Measurements from ENCODE around the gene ARHGAP8.
"Not testable (repeated sequence)": the region's sequence is repeated elsewhere in the genome, so short reads cannot be mapped to it uniquely, and the experiment has no call there.

The ARHGAP8 gene

GRCh38 chr22:44738347-44738715 lies 14.0 kb upstream of the ARHGAP8 start:
- no peaks in the 10 kb centered on the region for H3K36me3 ChIP-seq (replicated peaks in 1 of 2; ENCODE audit: control insufficient read depth in 2 of 2, insufficient read depth in 2 of 2, low read length in 2 of 2)
- H3K27ac ChIP-seq (replicated peaks; ENCODE audit: low read length) = no peak overlapping the region
- H3K4me1 ChIP-seq (ENCODE audit: control insufficient read depth in 2 of 2, insufficient read depth in 1 of 2, low read depth in 1 of 2, low read length in 2 of 2) = peaks cover 0 to 11% of the 10 kb centered on the region in 2 donors
- no peak overlapping the region for H3K4me2 ChIP-seq (ENCODE audit: insufficient read depth, low read length, poor library complexity, severe bottlenecking)
- H3K23ac ChIP-seq (ENCODE audit: low read depth, low read length, poor library complexity) = peak overlapping the region; percentile 85
- no peak overlapping the region for H3K4me3 ChIP-seq (ENCODE audit: low read length in 2 of 2)
- WGBS, 2 donors (ENCODE audit: extremely low coverage in 2 of 2, insufficient read length in 2 of 2, insufficient replicate concordance in 1 of 2) = no CpG with 5 or more reads among the region's 14 CpGs
- H4K8ac ChIP-seq (ENCODE audit: low read depth, low read length) = no peak overlapping the region
- no peak overlapping the region for H4K91ac ChIP-seq (ENCODE audit: low read depth, low read length, poor library complexity)
- H3K14ac ChIP-seq (ENCODE audit: low read length) = peak overlapping the region; percentile 56
- peak overlapping the region; percentile 90 for H2AK5ac ChIP-seq (ENCODE audit: low read depth, low read length)
- H3K79me1 ChIP-seq (ENCODE audit: low read depth, low read length) = peaks cover 2% of the 10 kb centered on the region
- H3K18ac ChIP-seq (ENCODE audit: low read length) = peak overlapping the region; percentile 87
- H2AFZ ChIP-seq (ENCODE audit: low read length) = no peak overlapping the region
- H3K9me3 ChIP-seq (replicated peaks in 1 of 2; ENCODE audit: control insufficient read depth in 2 of 2, insufficient read depth in 1 of 2, low read depth in 1 of 2, low read length in 2 of 2) = no peaks in the 10 kb centered on the region
- H3K9ac ChIP-seq (ENCODE audit: low read depth, low read length, poor library complexity) = no peak overlapping the region
- H2BK15ac ChIP-seq (ENCODE audit: low read length) = peak overlapping the region; percentile 89
- peak overlapping the region; percentile 41 for H2BK12ac ChIP-seq (ENCODE audit: low read length)
- H3K4ac ChIP-seq (ENCODE audit: low read length) = peak overlapping the region; percentile 76
- H3K27me3 ChIP-seq (ENCODE audit: control insufficient read depth in 3 of 3, insufficient read depth in 3 of 3, low read depth in 1 of 3, low read length in 3 of 3) = peaks cover 0 to 30% (median 0%) of the 10 kb centered on the region in 3 experiments
- no peak overlapping the region for H2BK120ac ChIP-seq (ENCODE audit: low read depth, low read length)
- no peak for DNase-seq (ENCODE audit: low spot score)
- no peak overlapping the region for H2BK5ac ChIP-seq (ENCODE audit: low read length)

GRCh38 chr22:44739024-44739423 lies 13.4 kb upstream of the ARHGAP8 start:
- Histone ChIP-seq H4K91ac (ENCODE audit: low read depth, low read length, poor library complexity) (no peak overlapping the region), H3K23ac (ENCODE audit: low read depth, low read length, poor library complexity) (peak overlapping the region; percentile 73), H3K4ac (ENCODE audit: low read length) (no peak overlapping the region), H3K36me3 (replicated peaks in 1 of 2; ENCODE audit: control insufficient read depth in 2 of 2, insufficient read depth in 2 of 2, low read length in 2 of 2) (no peaks in the 10 kb centered on the region), H2BK5ac (ENCODE audit: low read length) (no peak overlapping the region), H3K4me1 (ENCODE audit: control insufficient read depth in 2 of 2, insufficient read depth in 1 of 2, low read depth in 1 of 2, low read length in 2 of 2) (peaks cover 0 to 11% of the 10 kb centered on the region in 2 donors), H4K8ac (ENCODE audit: low read depth, low read length) (no peak overlapping the region), H3K18ac (ENCODE audit: low read length) (peak overlapping the region; percentile 64), H2BK15ac (ENCODE audit: low read length) (no peak overlapping the region), H3K9ac (ENCODE audit: low read depth, low read length, poor library complexity) (no peak overlapping the region), H2AFZ (ENCODE audit: low read length) (no peak overlapping the region), H2AK5ac (ENCODE audit: low read depth, low read length) (peak overlapping the region; percentile 56), H3K9me3 (replicated peaks in 1 of 2; ENCODE audit: control insufficient read depth in 2 of 2, insufficient read depth in 1 of 2, low read depth in 1 of 2, low read length in 2 of 2) (no peaks in the 10 kb centered on the region), H3K4me2 (ENCODE audit: insufficient read depth, low read length, poor library complexity, severe bottlenecking) (peak overlapping the region; percentile 11), H3K4me3 (ENCODE audit: low read length in 2 of 2) (no peak overlapping the region), H2BK120ac (ENCODE audit: low read depth, low read length) (no peak overlapping the region), H3K27me3 (ENCODE audit: control insufficient read depth in 3 of 3, insufficient read depth in 3 of 3, low read depth in 1 of 3, low read length in 3 of 3) (peaks cover 0 to 30% (median 0%) of the 10 kb centered on the region in 3 experiments), H3K79me1 (ENCODE audit: low read depth, low read length) (peaks cover 2% of the 10 kb centered on the region), H3K14ac (ENCODE audit: low read length) (no peak overlapping the region), H2BK12ac (ENCODE audit: low read length) (no peak overlapping the region), H3K27ac (replicated peaks; ENCODE audit: low read length) (no peak overlapping the region)
- no peak for DNase-seq (ENCODE audit: low spot score)
- WGBS, 2 donors (ENCODE audit: extremely low coverage in 2 of 2, insufficient read length in 2 of 2, insufficient replicate concordance in 1 of 2) = no CpG with 5 or more reads among the region's 5 CpGs

- not testable (repeated sequence) for H2BK5ac ChIP-seq (ENCODE audit: low read length); H2BK120ac ChIP-seq (ENCODE audit: low read depth, low read length)
- WGBS, 2 donors (ENCODE audit: extremely low coverage in 2 of 2, insufficient read length in 2 of 2, insufficient replicate concordance in 1 of 2) = no CpG with 5 or more reads among the region's 10 CpGs
Measured at GRCh38 chr22:44739666-44740065, 12.7 kb upstream of the ARHGAP8 start.

GRCh38 chr22:44740307-44740706 lies 12.1 kb upstream of the ARHGAP8 start:
- Histone ChIP-seq H3K23ac (ENCODE audit: low read depth, low read length, poor library complexity) (no peak overlapping the region), H3K27me3 (ENCODE audit: control insufficient read depth in 3 of 3, insufficient read depth in 3 of 3, low read depth in 1 of 3, low read length in 3 of 3) (peaks cover 0 to 22% (median 0%) of the 10 kb centered on the region in 3 experiments), H2AK5ac (ENCODE audit: low read depth, low read length) (peak overlapping the region; percentile 93), H2AFZ (ENCODE audit: low read length) (no peak overlapping the region), H4K8ac (ENCODE audit: low read depth, low read length) (no peak overlapping the region), H2BK15ac (ENCODE audit: low read length) (no peak overlapping the region), H3K27ac (replicated peaks; ENCODE audit: low read length) (no peak overlapping the region), H2BK5ac (ENCODE audit: low read length) (no peak overlapping the region), H3K4me2 (ENCODE audit: insufficient read depth, low read length, poor library complexity, severe bottlenecking) (no peak overlapping the region), H4K91ac (ENCODE audit: low read depth, low read length, poor library complexity) (no peak overlapping the region), H3K18ac (ENCODE audit: low read length) (peak overlapping the region; percentile 80), H3K36me3 (replicated peaks in 1 of 2; ENCODE audit: control insufficient read depth in 2 of 2, insufficient read depth in 2 of 2, low read length in 2 of 2) (no peaks in the 10 kb centered on the region), H3K4me3 (ENCODE audit: low read length in 2 of 2) (no peak overlapping the region), H3K4me1 (ENCODE audit: control insufficient read depth in 2 of 2, insufficient read depth in 1 of 2, low read depth in 1 of 2, low read length in 2 of 2) (peaks cover 0 to 9% of the 10 kb centered on the region in 2 donors), H3K9ac (ENCODE audit: low read depth, low read length, poor library complexity) (no peak overlapping the region), H3K9me3 (replicated peaks in 1 of 2; ENCODE audit: control insufficient read depth in 2 of 2, insufficient read depth in 1 of 2, low read depth in 1 of 2, low read length in 2 of 2) (no peaks in the 10 kb centered on the region), H3K79me1 (ENCODE audit: low read depth, low read length) (peaks cover 2% of the 10 kb centered on the region), H3K14ac (ENCODE audit: low read length) (peak overlapping the region; percentile 21), H2BK120ac (ENCODE audit: low read depth, low read length) (no peak overlapping the region), H2BK12ac (ENCODE audit: low read length) (no peak overlapping the region), H3K4ac (ENCODE audit: low read length) (no peak overlapping the region)
- no peak for DNase-seq (ENCODE audit: low spot score)
- no CpG with 5 or more reads among the region's 17 CpGs for WGBS, 2 donors (ENCODE audit: extremely low coverage in 2 of 2, insufficient read length in 2 of 2, insufficient replicate concordance in 1 of 2)

More at GRCh38 chr22:44739666-44740065, 12.7 kb upstream of the ARHGAP8 start:
- H3K36me3 ChIP-seq (replicated peaks in 1 of 2; ENCODE audit: control insufficient read depth in 2 of 2, insufficient read depth in 2 of 2, low read length in 2 of 2); H3K4ac ChIP-seq (ENCODE audit: low read length); H3K4me2 ChIP-seq (ENCODE audit: insufficient read depth, low read length, poor library complexity, severe bottlenecking); H3K79me1 ChIP-seq (ENCODE audit: low read depth, low read length); H3K27ac ChIP-seq (replicated peaks; ENCODE audit: low read length); H3K4me3 ChIP-seq (ENCODE audit: low read length in 2 of 2); H4K8ac ChIP-seq (ENCODE audit: low read depth, low read length); H3K9ac ChIP-seq (ENCODE audit: low read depth, low read length, poor library complexity); H2BK15ac ChIP-seq (ENCODE audit: low read length); H3K9me3 ChIP-seq (replicated peaks in 1 of 2; ENCODE audit: control insufficient read depth in 2 of 2, insufficient read depth in 1 of 2, low read depth in 1 of 2, low read length in 2 of 2); DNase-seq (ENCODE audit: low spot score); H3K14ac ChIP-seq (ENCODE audit: low read length); H3K18ac ChIP-seq (ENCODE audit: low read length); H3K4me1 ChIP-seq (ENCODE audit: control insufficient read depth in 2 of 2, insufficient read depth in 1 of 2, low read depth in 1 of 2, low read length in 2 of 2); H2AK5ac ChIP-seq (ENCODE audit: low read depth, low read length); H4K91ac ChIP-seq (ENCODE audit: low read depth, low read length, poor library complexity); H2AFZ ChIP-seq (ENCODE audit: low read length); H2BK12ac ChIP-seq (ENCODE audit: low read length); H3K23ac ChIP-seq (ENCODE audit: low read depth, low read length, poor library complexity): not testable (repeated sequence)
- peaks cover 0 to 25% (median 0%) of the 10 kb centered on the region in 3 experiments for H3K27me3 ChIP-seq (ENCODE audit: control insufficient read depth in 3 of 3, insufficient read depth in 3 of 3, low read depth in 1 of 3, low read length in 3 of 3)

Data from neuronal stem cell (in vitro differentiated cells).